Suprapubic skin (tissue), 3 donors: ENCODE data around the gene SLC6A6.

Experiments
- CTCF ChIP-seq, 2 donors: fragments of 200-600 bp in 1 of 2; fragments of 450-650 bp in 1 of 2; sonication (generic) in 1 of 2; IDR thresholded peaks; one replicate each; pipeline ENCODE4 v1.5.1; 2016 to 2019; ENCODE audit warnings: antibody characterized with exemption in 2 of 2, mild to moderate bottlenecking in 1 of 2, moderate library complexity in 1 of 2
- POLR2AphosphoS5 ChIP-seq, 3 donors: sonication (generic); formaldehyde crosslinking; IDR thresholded peaks; one replicate each; pipeline ENCODE4 v1.6.1; 2017; ENCODE audit warnings: antibody characterized with exemption in 3 of 3

- no peak for TF ChIP-seq CTCF (IDR thresholded peaks at IDR 0.05)
- no peak for TF ChIP-seq POLR2AphosphoS5 (IDR thresholded peaks at IDR 0.05)
These were observed 2.4 kb downstream of the SLC6A6 start for GRCh38 chr3:14404631-14405359.
